M059J (cell line): ENCODE results near the gene PIWIL1. TPM values are rescaled to one million over a fixed set of nuclear protein-coding genes. Genes with fewer than 3 reads are reported as not detected.
A peak's percentile ranks its signal among the peaks of the same experiment; 100 is the strongest.

Experiments
- DNase-seq: peaks from one replicate; pipeline ENCODE4 v3.0.0-alpha.2; 2012; ENCODE audit warnings: low read depth
- total RNA-seq: library from RNA; depleted of rRNA; stranded (reverse); fragments of >200 nt; shearing (Covaris generic); gene quantifications from 2 replicates; pipeline ENCODE4 v1.2.3, GENCODE V29; 2014; rRNA removed

The PIWIL1 gene
- total RNA-seq, 1 experiment from 2014 or later: not detected

- no peak for DNase-seq
These were observed 36.4 kb downstream of the PIWIL1 start for GRCh38 chr12:130374083-130374482.

- DNase-seq: no peak
These were observed 37.9 kb downstream of the PIWIL1 start for GRCh38 chr12:130375296-130376287.

DNA sequence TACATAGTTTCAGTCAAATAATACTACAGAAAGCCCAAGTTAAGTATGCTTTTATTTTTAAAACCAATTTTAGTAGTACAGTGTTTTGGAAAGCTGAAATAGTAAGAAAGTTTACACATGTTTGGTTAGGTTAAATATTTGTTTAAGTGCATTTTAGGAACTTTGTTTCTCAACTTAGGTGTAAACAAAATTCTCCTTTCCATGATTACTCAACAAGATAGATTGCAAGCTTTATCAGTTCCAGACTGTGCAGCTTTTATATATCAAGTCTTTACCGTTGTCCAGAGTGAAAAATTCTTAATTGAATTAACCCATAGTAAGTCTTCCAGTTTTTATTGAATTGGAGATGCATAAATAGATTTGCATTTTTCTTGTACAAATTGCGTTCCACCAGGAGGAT is 45.1 kb downstream of the PIWIL1 start:
- no peak for DNase-seq

DNA sequence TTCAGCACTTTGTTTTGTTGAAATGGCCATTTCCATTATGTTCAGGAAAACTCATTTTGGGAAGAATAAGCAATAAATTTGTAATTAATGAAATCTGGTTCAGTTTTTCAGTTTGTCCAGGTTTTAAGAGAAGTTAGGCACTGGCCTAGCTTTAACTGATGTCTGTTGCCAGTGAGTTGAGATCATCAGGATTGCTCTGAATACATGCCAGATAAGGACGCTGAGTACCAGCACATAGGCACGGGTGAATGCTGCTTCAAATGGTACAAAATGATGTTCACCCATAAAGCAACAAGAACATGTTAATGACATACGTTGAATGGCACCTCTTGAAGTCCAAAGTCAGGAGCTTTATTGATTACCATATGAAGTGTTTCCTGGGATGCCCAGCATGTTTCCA is 46.5 kb downstream of the PIWIL1 start:
- no peak for DNase-seq

DNA sequence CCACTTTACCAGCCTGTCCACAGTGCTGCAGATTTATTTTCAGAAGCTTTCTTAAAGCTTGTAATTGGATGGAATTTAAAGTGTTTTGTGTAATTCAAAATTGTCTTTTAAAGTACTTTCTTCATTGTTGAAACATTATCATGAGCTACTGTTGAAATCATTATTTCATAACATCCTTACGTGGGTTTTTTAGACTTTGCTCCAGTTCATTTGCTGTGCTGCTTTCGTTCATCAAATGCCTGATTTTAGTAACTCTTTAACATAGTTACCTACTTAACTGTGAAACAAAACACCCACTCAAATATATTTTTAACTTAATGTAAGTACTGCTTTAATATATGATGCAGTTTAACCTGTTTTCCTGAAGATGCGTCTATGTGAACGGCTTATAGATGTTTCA is 47.5 kb downstream of the PIWIL1 start:
- no peak for DNase-seq

GRCh38 chr12:130391186-130391585 is 53.5 kb downstream of the PIWIL1 start:
- DNase-seq: no peak

GRCh38 chr12:130394906-130395305 is 57.2 kb downstream of the PIWIL1 start:
- no peak for DNase-seq

GRCh38 chr12:130396667-130397066 is 59.0 kb downstream of the PIWIL1 start:
- no peak for DNase-seq

- DNase-seq: no peak
These were observed 60.6 kb downstream of the PIWIL1 start for GRCh38 chr12:130398100-130398848.

- DNase-seq: peak; percentile 5
These were observed 64.0 kb downstream of the PIWIL1 start for GRCh38 chr12:130401703-130402102.

- DNase-seq: no peak
These were observed 67.6 kb downstream of the PIWIL1 start for GRCh38 chr12:130405332-130405731.

- no peak for DNase-seq
These were observed 74.7 kb downstream of the PIWIL1 start for GRCh38 chr12:130412384-130412783.

DNA sequence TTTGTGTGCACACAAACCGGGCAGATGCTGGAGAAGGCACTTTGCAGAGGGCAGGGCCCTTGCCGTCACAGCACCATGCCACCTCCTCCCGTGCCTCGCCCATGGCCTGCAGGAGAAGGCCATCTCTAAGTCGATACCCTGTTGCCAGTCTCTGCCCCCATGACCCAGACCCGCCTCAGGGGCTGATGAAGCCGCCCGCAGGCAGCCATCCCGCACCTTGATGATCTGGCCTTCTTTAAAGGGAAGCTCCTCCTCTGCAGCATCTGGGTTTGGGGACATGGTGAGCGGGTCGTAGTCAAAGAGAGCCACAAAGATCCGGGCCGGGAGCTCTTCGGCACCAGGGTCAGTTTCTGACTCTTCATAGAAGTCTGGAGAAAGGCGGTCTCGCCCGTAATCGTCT is 76.2 kb downstream of the PIWIL1 start:
- DNase-seq: no peak

- DNase-seq: no peak
These were observed 76.7 kb downstream of the PIWIL1 start for GRCh38 chr12:130414381-130414780.

GRCh38 chr12:130418251-130418650 is 80.6 kb downstream of the PIWIL1 start:
- no peak for DNase-seq

- DNase-seq: no peak
These were observed 81.4 kb downstream of the PIWIL1 start for GRCh38 chr12:130419116-130419515.

DNA sequence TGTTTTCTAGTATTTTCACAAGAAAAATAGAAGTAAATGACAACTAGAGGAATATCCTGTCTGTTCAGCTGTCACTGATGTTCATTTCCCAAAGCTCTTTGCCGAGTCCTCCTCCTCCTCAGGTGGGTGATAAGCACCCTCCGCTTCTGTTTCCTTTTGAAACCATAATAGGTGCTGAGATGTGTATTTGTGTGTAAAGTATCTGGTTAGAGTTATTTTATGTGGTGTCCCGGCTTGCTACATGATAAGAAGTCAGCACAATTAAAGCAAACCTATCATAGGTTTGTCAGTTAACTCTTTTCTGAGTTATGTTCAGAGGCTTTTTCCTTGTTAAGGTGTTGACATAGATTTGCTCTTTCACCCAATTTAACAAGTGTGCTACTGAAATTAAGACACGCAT is 82.4 kb downstream of the PIWIL1 start:
- no peak for DNase-seq

- DNase-seq: no peak
These were observed 84.2 kb downstream of the PIWIL1 start for GRCh38 chr12:130421896-130422295.

Other genes starting within 250 kb of the PIWIL1 start
- not detected in 2 replicates for gene FZD10, start 175.4 kb upstream of the PIWIL1 start, total RNA-seq